Ishikawa (cell line): ENCODE data around the gene CAMKK1.
A peak's percentile ranks its signal among the peaks of the same experiment; 100 is the strongest.

Experiments used
- CEBPB ChIP-seq: IDR thresholded peaks from 2 replicates; pipeline ENCODE4 v1.6.1; 2012
- CREB1 ChIP-seq: IDR thresholded peaks from 2 replicates; pipeline ENCODE4 v1.6.1; 2012; ENCODE audit warnings: low read depth
- EGR1 ChIP-seq: IDR thresholded peaks from 2 replicates; pipeline ENCODE4 v1.6.1; 2012
- EP300 ChIP-seq: IDR thresholded peaks from 2 replicates; pipeline ENCODE4 v1.6.1; 2012; ENCODE audit warnings: borderline replicate concordance
- FOXM1 ChIP-seq: IDR thresholded peaks from 2 replicates; pipeline ENCODE4 v1.6.1; 2012; ENCODE audit warnings: low read depth, borderline replicate concordance
- MAX ChIP-seq: IDR thresholded peaks from 2 replicates; pipeline ENCODE4 v1.6.1; 2012
- RAD21 ChIP-seq: IDR thresholded peaks from 2 replicates; pipeline ENCODE4 v1.6.1; 2012; ENCODE audit warnings: low read depth
- REST ChIP-seq: IDR thresholded peaks from 2 replicates; pipeline ENCODE4 v1.6.1; 2012; ENCODE audit warnings: low read depth, mild to moderate bottlenecking
- TAF1 ChIP-seq: IDR thresholded peaks from 2 replicates; pipeline ENCODE4 v1.6.1; 2012; ENCODE audit warnings: low read depth, mild to moderate bottlenecking
- TCF12 ChIP-seq: IDR thresholded peaks from 2 replicates; pipeline ENCODE4 v1.6.1; 2012; ENCODE audit warnings: low read depth
- TEAD4 ChIP-seq: IDR thresholded peaks from 2 replicates; pipeline ENCODE4 v1.6.1; 2012
- USF1 ChIP-seq: IDR thresholded peaks from 2 replicates; pipeline ENCODE4 v1.6.1; 2012
- YY1 ChIP-seq: IDR thresholded peaks from 2 replicates; pipeline ENCODE4 v1.6.1; 2012; ENCODE audit warnings: low read depth
- ZBTB7A ChIP-seq: IDR thresholded peaks from 2 replicates; pipeline ENCODE4 v1.6.1; 2012; ENCODE audit warnings: low read depth

CAMKK1 gene

GRCh38 chr17:3893003-3893719 is at the start of gene CAMKK1:
Gene CAMKK1, minus strand, starts transcription at chr17:3893053. Its CDS starts 7,366 bp downstream, at chr17:3885687.
- peak; percentile 56; the same call in 1 of the 2 replicates for TF ChIP-seq MAX
- TF ChIP-seq EGR1: peak; percentile 45
- peak; percentile 59; the same call in 1 of the 2 replicates for TF ChIP-seq ZBTB7A
- peak; percentile 28; the same call in 1 of the 2 replicates for TF ChIP-seq EP300
- TF ChIP-seq CREB1: no peak
- 0 out of 2 replicates have a peak, but pooled peaks have one; percentile 11 for TF ChIP-seq TAF1
- TF ChIP-seq FOXM1: no peak
- TF ChIP-seq REST: no peak
- TF ChIP-seq USF1: no peak

GRCh38 chr17:3940965-3941698 is 48.3 kb upstream of the CAMKK1 start:
- TF ChIP-seq ZBTB7A (no peak), TEAD4 (no peak), CEBPB (no peak), TAF1 (no peak)

GRCh38 chr17:3937359-3937758 is 44.5 kb upstream of the CAMKK1 start:
- TF ChIP-seq TCF12 (no peak), REST (no peak), TEAD4 (no peak), FOXM1 (no peak), EP300 (no peak), YY1 (no peak), CEBPB (no peak), USF1 (no peak), RAD21 (no peak), CREB1 (no peak)

GRCh38 chr17:3935825-3936355 is 43.0 kb upstream of the CAMKK1 start:
- TF ChIP-seq CEBPB (no peak), MAX (no peak), CREB1 (no peak), REST (no peak), ZBTB7A (no peak), USF1 (no peak), TEAD4 (no peak), EP300 (no peak)
